AG09319 (cell line): ENCODE results near the gene BIRC7.
A peak's percentile ranks its signal among the peaks of the same experiment; 100 is the strongest.

Source experiments
- DNase-seq: peaks from one replicate; pipeline ENCODE4 v3.0.0-alpha.2; 2010; ENCODE audit warnings: low read depth; ENCODE audit errors: extremely low read depth
- TF ChIP-seq, protein P1 (sequence below): IDR thresholded peaks from 2 replicates; pipeline ENCODE4 v1.5.1; 2011; ENCODE audit warnings: low read depth, mild to moderate bottlenecking, inconsistent platforms, low read length, moderate library complexity

BIRC7 gene

DNA sequence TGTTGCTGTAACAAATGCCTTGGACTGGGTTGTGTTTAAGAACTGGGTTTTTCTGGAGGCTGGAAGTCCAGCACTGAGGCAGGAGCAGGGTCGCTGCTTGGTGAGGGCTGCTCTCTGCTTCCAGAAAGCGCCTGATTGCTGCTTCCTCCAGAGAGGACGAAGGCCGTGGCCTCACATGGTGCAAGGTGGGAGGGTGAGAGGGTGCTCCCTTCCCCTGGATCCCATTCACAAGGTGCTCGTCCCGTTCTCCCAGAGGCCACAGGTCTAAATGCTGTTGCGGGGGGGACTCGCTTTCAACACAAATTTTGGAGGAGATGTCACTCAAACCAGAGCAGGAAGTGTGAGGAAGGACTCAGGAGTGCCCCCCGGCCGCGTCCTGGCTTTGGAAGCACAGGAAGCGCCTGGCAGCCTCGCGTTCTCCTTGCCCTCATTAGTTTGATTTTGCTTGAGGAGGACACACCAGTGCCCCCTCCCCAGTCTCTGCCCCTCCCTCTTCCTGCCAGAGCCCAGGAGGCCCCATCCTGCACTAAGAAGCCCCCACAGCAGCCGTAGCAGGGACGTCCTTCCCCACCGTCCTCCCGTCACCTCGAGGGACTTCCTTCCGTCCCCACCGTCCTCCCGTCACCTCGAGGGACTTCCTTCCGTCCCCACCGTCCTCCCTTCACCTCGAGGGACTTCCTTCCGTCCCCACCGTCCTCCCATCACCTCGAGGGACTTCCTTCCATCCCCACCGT lies 26.3 kb downstream of the BIRC7 start:
- no peak for DNase-seq
- TF ChIP-seq, protein P1, sequence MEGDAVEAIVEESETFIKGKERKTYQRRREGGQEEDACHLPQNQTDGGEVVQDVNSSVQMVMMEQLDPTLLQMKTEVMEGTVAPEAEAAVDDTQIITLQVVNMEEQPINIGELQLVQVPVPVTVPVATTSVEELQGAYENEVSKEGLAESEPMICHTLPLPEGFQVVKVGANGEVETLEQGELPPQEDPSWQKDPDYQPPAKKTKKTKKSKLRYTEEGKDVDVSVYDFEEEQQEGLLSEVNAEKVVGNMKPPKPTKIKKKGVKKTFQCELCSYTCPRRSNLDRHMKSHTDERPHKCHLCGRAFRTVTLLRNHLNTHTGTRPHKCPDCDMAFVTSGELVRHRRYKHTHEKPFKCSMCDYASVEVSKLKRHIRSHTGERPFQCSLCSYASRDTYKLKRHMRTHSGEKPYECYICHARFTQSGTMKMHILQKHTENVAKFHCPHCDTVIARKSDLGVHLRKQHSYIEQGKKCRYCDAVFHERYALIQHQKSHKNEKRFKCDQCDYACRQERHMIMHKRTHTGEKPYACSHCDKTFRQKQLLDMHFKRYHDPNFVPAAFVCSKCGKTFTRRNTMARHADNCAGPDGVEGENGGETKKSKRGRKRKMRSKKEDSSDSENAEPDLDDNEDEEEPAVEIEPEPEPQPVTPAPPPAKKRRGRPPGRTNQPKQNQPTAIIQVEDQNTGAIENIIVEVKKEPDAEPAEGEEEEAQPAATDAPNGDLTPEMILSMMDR: no peak

DNA sequence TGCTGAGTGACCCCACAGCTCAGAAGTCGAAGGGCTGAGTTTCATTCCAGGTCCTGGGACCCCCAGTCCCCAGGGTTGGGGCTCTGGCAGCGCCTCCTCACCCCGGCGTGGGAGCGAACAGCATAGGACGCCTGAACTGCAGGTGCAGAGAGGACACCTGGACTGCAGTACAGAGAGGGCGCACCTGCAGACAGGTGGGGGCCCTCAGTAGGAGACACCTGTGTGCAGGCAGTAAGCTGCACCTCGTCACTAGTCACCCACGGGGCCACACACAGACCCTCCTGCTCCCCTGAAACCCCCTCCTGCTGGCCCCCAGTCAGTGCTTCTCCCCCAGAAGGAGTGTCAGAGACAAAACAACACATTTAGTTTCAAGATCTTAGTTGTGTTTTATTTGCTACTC lies 27.1 kb downstream of the BIRC7 start:
- no peak for DNase-seq
- TF ChIP-seq, protein P1: no peak

DNA sequence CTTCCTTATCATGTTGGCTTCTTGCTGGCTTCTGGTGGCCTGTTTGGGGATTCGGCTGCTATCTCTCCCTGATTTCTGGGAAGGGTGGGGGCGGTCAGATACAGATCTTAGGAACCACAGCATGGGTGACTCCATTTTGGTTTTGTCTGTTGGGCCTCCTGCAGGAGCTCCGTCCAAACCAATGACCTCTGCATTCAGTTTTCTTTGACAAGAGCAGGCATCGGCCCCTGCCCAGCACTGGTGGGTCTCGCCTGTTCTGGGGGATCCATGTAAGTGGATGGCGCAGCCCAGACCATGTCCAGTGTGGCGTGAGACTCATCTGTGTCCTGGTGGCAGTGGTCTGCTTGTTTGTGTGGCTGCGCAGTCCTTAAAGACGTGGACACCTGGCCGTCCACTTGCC lies 28.3 kb downstream of the BIRC7 start:
- no peak for DNase-seq
- TF ChIP-seq, protein P1: no peak

DNA sequence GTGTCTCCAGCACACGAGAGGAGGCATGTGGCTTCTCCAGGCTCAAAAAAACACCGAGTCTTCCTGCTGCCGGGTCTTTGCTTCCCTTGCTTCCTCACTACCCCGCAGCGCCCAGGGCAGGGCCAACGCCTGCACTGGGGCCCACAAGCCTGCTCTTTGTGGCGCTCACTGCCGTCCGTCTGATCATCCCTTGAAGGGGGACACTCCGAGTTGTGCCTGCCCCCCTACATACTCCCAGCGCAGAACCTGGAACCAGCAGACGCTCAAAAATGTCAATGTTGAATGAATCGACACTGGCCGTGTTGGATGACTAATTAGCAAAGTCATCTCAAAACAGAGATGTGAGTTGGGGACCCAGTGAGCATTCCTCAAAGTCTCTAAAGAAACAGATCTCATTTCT lies 28.8 kb downstream of the BIRC7 start:
- TF ChIP-seq, protein P1: no peak
- no peak for DNase-seq

DNA sequence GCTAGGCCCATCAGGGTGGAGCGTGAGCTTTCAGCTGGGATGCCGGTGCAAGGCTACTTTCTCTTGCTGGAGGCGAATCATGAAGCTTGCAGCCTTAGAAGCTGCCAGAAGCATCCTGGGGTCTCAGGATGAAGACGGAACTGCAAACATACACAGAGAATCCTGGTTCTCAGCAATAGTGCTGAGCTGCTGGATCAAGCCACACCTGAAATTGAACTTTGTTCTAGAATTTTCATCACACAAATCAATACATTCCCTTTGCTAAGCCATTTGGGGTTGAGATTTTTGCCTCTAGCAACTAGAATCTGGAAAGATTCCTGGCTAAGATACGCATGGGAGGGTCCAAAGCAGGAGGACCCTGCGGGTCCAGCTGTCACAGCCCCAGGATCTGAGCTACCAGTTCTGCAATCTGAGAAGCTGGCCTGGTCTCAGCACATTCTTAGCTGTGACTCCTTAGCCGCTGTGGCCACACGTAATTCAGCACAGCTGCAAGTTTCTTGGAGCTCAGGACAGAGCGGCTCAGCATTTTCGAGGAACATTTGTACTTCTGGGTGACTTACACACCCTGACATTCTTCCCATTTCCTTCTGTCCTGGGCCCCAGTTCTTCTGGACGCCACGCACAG lies 30.3 kb downstream of the BIRC7 start:
- peak; percentile 39 for DNase-seq
- TF ChIP-seq, protein P1: no peak

DNA sequence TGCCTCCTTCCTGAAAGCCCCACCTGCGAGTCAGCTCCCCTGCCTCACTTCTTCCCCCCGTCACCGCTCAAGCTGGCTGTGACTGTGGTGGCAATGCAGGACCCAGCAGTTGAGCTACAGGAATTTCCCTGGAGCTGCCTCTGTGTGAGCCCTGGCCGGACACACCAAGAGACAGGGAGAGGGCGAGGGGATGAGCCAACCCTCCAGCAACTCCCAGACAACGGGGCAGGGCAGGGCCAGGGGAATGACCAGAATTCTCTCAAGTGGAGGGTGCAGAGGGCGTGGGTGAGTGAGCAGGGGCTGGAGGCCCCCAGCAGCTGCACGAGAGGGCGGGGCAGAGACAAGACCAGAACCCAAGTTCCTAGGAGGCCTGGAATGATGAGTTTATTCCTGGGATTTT lies 32.0 kb downstream of the BIRC7 start:
- no peak for DNase-seq
- TF ChIP-seq, protein P1: no peak

DNA sequence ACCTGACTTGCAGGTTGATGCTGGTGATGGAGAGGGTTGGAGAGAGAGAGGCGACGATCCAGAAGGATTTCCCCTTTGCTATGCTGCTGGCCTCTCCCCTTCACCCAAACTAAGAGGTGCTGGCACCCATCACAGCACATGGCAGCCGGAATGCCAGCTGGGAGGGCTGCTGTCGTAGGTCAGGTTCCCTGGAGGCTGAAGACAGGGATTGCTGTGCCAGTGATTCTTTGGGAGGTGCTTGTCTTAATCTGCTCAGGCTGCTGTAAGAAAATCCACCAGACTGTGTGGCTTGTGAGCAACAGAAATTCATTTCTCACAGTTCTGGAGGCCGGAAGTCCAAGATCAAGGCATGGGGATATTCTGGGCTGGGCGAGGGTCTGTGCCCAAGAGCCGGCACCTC lies 32.6 kb downstream of the BIRC7 start:
- TF ChIP-seq, protein P1: no peak
- no peak for DNase-seq
